NCI-H1417 (cell line): ENCODE measurements around the gene IFI16.
A peak's percentile ranks its signal among the peaks of the same experiment; 100 is the strongest.

ENCODE experiments used
- DNase-seq, 3 experiments: peaks; one replicate each; lab custom pipeline; 2025; lab: John Stamatoyannopoulos, UW

Gene IFI16

DNA sequence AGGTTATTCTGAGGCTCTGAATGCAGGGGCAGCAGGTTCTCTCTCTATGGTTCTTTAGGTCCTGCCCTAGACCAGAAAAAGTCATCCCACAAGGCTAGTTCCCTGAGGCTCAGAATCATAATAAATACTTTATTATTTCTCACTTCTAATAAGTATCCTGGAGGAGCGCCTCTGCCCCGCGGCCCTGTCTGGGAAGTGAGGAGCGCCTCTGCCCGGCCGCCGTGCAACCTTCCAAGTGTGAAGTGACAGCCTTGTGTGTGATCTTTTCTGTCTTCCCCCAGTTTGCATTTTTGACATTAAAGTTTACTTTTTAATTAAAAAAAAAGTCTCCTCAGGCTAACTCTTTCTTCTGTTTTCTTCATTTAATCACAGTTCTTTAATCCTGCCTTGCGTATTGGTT, 55.4 kb downstream of the IFI16 start:
- no peak for DNase-seq

- no peak for DNase-seq
Observed at GRCh38 chr1:159066108-159066507, 56.4 kb downstream of the IFI16 start.

- DNase-seq = no peak
Observed at GRCh38 chr1:159067699-159068621, 58.3 kb downstream of the IFI16 start.

DNA sequence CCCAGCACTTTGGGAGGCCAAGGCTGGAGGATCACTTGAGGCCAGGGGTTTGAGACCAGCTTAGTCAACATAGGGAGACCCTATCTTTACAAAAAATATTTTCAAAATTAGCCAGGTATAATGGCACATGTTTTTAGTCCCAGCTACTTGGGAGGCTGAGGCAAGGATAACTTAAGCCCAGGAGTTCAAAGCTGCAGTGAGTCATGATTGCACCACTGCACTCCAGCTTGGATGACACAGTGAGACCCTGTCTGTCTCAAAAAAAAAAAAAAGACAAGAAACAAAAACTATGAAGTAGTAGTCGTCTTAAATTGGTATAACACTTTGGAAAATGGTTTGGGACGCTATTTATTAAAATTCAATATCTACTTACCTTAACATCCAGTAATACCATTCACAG, 59.2 kb downstream of the IFI16 start:
- no peak for DNase-seq

DNA sequence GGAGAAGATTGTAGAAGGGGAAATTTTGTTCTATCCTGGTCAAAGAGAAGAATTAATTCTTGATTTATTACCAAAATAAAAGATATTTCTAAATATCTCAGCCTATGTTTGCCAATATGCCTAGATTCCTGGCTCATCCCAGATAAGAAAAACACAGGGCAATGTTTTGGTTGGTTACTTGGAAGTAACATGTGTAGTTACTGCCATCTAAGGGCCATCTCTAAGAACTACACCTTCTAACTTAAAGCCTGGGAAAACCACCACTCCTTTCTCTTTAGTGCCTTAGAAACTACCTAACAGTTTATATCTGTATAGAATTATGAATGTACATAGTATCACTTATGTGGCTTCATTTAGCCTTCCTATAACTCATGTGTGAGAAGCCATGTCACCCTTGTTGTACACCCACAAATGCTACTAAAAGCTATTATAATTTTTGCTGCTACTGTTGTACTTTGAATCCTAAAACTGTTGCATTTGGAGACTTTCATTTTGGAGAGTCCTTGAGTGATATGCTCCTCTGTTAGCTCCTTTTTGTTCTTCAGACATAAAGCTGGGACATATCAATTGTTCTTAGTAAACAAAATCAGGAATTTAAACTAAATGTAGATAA, 62.4 kb downstream of the IFI16 start:
- DNase-seq = peak; percentile 3 to 51 (median 48)

DNA sequence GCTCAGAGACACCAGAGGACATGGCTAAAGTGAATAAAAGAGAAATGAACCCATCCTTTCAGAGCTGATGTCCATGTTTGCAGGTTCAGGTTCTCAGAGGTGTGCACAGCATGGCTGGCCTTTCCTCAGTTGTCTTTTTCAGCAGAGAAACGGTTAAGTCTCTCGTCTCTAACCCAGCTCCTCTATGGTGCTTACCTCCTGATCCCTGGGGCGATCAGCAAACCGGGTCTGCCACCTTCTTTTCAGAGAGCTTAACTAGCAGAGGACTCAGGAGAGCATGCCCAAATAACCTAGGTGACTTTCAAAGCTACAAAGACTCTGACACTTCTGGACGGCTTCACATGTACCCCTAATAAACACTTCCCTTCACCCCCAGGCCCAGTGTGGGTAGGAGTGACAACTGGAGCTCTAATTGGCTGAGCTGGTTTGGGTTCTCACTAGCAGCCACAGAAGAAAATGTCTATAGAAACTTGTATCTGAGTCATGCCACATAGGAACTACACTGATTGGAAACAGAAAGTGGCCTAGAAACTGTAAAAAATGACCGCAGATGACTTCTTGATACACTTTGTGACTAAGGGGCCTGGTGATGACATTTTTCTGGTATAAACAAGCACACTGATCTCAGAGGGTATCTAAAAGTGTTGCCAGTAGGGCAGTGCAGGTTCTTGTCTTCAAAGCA, 66.9 kb downstream of the IFI16 start, which contains the start of gene AIM2:
TSS of gene AIM2 (minus strand) at position 329 of the 682 bp plus-strand sequence. CDS start 3,267 bp downstream, outside the sequence.
- no peak for DNase-seq

DNA sequence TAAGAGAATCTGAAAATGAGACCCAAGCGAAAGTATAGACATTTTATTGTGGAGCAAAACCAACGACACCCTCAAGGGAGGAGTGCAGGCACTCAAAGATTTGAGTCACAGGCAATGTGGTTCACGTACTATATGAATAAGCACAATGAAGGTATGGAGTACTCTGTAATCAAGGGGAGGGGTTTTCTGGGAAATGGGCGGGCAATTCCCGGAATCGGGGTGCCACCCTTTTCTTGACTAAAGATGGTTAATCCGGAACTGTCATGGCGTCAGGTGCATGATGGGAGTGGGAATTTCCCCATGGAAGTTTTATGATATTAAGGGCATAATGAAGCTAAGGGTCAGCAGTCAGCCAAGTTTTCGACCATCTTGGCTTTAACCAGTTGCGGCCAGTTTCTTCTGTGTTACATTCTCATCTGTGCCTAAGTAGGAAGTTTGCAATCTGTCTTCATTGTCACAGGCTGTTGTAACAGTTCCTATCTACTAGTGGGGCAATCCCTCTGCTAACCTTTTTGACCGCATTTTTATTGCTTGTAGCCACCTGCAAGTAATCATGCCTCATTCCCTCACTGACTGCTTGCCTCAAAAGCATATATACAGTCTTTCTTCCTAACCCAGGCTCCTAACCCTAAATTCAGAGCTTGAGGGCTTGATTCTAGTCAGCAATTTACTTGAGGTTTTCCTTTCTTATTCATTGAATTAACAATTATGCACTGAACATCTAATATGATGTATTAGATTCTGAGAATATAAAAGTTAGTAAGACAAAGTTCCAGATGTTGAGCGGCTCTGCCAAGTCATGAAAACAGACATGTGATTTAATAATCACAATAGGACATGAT, 67.6 kb downstream of the IFI16 start:
- DNase-seq = no peak

- DNase-seq = no peak
Observed at GRCh38 chr1:159079525-159079924, 69.8 kb downstream of the IFI16 start.

DNA sequence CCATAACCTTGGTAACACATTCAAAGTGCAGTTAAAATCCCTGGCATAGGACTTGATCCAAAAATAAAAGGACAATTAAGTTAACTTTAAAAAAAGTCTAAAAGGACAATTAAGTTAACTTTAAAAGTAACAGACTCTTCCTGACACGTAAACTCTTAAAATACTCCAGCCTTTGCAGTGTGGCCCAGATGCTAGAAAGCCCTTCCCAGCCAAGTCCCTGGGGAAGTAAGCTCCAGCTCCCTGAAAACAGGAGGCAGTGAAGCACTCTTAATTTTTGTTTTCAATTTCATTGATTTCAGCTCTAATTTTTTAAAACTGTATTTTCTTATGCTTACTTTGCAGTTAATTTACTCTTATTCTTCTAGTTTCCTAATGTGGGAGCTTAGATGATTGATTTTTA, 71.9 kb downstream of the IFI16 start:
- no peak for DNase-seq

- DNase-seq = no peak
Observed at GRCh38 chr1:159083013-159083412, 73.3 kb downstream of the IFI16 start.

DNA sequence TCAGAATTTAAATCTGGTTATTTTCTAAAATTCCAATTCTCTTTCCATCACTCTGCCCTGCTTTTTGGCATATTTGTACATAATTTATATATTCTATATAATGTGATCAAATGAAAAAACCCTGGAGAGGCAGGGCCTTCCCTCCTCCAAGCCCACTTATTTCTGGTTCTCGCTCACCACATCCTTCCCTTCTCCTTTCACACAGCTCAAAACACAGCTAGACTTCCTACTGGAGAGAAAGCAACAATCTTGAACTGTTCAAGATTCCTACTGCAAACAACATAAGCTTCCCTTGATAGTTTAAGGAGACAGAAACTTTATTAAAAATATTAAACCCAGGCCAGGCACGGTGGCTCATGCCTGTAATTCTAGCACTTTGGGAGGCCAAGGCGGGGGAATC, 74.4 kb downstream of the IFI16 start:
- no peak for DNase-seq

- DNase-seq = no peak
Observed at GRCh38 chr1:159084867-159085266, 75.2 kb downstream of the IFI16 start.

DNA sequence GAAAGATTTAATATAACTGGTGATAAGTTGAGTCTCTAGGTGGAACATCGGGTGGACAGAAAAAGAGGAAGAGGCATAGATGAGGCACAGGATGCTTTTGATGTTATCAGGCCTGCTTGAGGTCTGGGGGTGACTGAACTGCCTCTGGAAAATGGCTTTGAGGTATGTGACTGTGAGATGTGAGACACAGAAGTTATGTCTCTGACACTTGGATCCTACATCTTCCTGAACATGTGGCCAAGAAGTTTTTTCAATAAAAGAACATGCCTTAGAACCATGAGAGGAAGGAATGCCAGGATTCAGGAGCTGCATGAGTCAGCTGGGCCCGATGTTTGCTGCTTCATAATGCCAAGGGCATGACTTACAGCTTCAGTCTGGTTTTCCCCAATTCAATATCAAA, 78.3 kb downstream of the IFI16 start:
- no peak for DNase-seq

DNA sequence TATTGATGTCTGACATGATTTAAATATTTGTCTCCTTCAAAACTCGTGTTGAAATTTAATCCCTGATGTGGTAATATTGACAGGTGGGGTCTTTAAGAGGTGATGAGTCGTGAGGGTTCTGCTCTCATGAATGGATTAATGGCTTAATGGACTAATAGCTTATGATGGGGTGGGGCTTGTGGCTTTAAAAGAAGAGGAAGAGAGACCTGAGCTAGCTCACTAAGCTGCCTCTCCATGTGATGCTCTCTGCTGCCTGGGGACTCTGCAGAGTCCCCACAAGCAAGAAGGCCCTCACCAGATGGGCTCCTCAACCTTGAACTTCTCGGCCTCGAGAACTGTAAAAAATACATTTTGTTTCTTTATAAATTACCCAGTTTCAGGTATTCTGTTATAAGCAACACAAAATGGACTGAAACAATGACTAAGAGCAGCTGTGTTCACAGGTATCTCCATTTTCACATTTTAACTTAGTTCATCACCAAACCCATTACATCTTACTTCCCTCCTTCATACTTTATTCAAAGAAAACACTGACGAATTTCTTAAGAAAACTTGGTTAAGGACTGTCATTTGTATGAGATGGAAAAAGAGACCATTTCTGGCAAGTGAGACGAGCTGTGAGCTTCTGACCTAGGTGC, 79.0 kb downstream of the IFI16 start:
- DNase-seq = no peak

- peak in 1 of 3 experiments; percentile 33 for DNase-seq
Observed at GRCh38 chr1:159089184-159089791, 79.6 kb downstream of the IFI16 start.

- no peak for DNase-seq
Observed at GRCh38 chr1:159090286-159091179, 80.8 kb downstream of the IFI16 start.

DNA sequence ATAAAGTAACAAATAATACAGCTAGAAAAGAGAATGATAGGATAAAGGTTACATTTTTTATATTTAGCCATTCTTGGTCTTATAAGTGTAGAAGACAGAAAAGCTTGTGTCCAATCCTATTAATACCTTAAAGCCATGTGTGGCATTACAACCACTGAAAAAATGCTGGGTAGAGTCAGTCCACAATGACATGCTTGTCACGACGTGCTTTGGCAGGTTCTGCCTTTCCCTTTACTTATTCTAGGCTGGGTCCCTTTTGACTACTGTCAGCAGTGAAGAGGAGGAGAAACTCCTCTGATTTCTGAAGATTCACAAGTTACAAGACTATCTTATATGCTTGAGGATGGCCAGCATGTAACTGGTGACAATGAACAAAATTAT, 81.5 kb downstream of the IFI16 start:
- no peak for DNase-seq

DNA sequence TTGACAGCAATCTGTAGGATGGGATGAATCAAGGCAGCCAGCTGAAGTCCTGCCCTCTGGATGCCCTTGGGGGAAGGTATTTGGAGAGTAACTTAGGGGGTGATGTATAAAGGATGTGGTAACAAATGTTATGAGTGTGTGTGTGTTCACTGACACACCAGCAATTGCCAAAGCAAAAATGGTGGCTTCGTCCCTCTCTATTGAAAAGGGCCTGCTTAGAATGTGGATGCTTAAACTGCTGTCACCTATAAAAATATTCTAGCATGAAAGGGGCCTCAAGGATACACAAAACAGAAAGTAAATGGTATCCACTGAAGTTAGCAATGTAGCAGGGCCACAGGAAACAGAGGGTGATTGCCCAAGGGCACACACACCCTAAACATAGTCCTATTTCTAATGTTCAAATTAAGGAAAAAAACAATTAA, 81.9 kb downstream of the IFI16 start:
- no peak for DNase-seq

DNA sequence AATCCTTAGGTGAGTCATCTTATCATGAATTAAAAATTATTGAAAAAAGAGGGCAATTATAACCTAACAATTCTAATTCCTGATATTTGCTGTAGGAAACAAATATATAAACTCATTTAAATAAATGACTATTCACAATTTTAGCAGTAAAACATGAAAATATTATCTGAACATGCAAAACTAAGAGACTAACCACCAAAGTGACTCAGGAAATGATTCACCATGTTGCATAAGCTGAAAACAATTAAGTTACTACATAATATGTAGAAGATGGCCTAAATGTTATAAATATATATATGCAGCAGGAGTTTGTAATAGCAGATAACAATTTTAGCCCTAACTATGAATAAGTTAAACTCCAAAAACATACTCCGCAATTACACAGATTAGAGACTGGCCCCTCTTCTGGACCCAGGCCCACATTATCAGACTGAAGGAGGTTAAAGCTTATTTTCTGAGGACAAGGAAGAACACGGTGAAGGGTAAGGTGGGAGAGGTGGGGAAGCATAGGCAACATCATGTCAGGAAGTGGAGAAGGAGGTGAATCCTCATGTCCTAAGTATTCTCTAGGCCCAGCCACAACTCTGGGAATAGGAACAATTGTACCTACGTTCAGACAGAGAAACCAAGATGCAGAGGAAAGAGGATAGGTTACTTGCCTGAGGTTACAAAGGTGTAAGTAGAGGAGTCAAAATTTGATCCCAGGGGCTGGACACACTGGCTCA, 82.5 kb downstream of the IFI16 start:
- no peak for DNase-seq
